ENCODE results near the gene POFUT2. TPM values are rescaled to one million over a fixed set of nuclear protein-coding genes. Genes with fewer than 3 reads are reported as not detected.
A peak's percentile ranks its signal among the peaks of the same experiment; 100 is the strongest.

The POFUT2 gene
- total and polyA plus RNA-seq, 3 experiments from 2014 or later = 4.9 to 14.5 (median 13.5) TPM

DNA sequence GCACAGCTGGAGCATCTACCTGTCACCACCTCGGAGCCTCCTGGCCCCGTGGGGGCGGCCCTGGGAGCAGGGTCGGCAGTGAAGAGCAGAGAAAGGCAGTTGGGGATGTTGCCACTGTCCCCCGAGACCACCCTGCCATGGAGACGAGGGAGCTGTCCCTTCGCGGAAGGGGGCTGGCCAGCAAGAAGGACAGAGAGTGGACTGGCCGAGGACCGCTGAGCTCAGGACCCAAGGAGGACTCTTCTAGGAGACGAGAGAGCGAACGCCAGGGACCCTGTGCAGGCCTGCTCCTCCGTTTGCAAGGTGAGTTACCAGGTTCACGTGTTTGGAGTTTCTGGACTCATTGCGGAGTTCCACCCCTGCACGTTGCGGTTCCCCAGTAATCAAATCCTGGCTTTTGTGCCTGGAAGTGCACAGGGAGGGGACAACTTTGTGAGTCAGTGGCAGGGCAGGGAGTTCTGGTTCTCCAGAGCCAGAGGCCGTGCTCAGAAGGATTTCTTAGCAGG lies 5.6 kb upstream of the POFUT2 start:
- CTCF ChIA-PET = interaction anchor here (0.7 to 1.7 kb wide), 8 partner anchors 12 to 155 kb away, joined by 3 to 8 read pairs (median 4); no protein-coding TSS in a partner anchor
- Mint-ChIP-seq H3K27me3 (no peaks in the 10 kb centered on the region), H3K4me3 (no peak overlapping the region), H3K4me1 (peaks cover 15 to 26% (median 15%) of the 10 kb centered on the region in 3 donors), H3K36me3 (peaks cover 0 to 4% (median 0%) of the 10 kb centered on the region in 3 donors), H3K27ac (peak overlapping the region in 3 of 8 donors; percentile 29 to 70 (median 33)), H3K9me3 (no peaks in the 10 kb centered on the region)
- POLR2A ChIA-PET = interaction anchor here (1.5 kb wide), 1 partner anchor 69 kb away, joined by 3 read pairs; no protein-coding TSS in a partner anchor
- H3K36me3 ChIP-seq (ENCODE audit: insufficient read depth, low read length) = no peaks in the 10 kb centered on the region
- no peak overlapping the region for H3K27ac ChIP-seq (ENCODE audit: low read depth, low read length)
- H3K4me1 ChIP-seq (ENCODE audit: insufficient read depth, low read length) = peaks cover 26% of the 10 kb centered on the region
- H3K4me3 ChIP-seq (ENCODE audit: low read length) = no peak overlapping the region
- no peaks in the 10 kb centered on the region for H3K27me3 ChIP-seq (ENCODE audit: insufficient read depth, low read length, poor library complexity, severe bottlenecking)
- no peaks in the 10 kb centered on the region for H3K9me3 ChIP-seq (ENCODE audit: low read length)
- no peak for DNase-seq

- Mint-ChIP-seq H3K9me3 (peaks cover 0 to 2% (median 0%) of the 10 kb centered on the region in 5 donors), H3K36me3 (peaks cover 0 to 4% (median 2%) of the 10 kb centered on the region in 3 donors), H3K27ac (peak overlapping the region in 6 of 8 donors; percentile 39 to 91 (median 54)), H3K4me3 (peak overlapping the region in 5 of 7 donors; percentile 20 to 65 (median 41)), H3K27me3 (no peaks in the 10 kb centered on the region), H3K4me1 (peaks cover 15 to 30% (median 17%) of the 10 kb centered on the region in 3 donors)
- Histone ChIP-seq H3K4me3 (ENCODE audit: low read length) (no peak overlapping the region), H3K4me1 (ENCODE audit: insufficient read depth, low read length) (peaks cover 26% of the 10 kb centered on the region), H3K27ac (ENCODE audit: low read depth, low read length) (peak overlapping the region; percentile 0), H3K27me3 (ENCODE audit: insufficient read depth, low read length, poor library complexity, severe bottlenecking) (no peaks in the 10 kb centered on the region), H3K36me3 (ENCODE audit: insufficient read depth, low read length) (no peaks in the 10 kb centered on the region), H3K9me3 (ENCODE audit: low read length) (no peaks in the 10 kb centered on the region)
- DNase-seq = peak; percentile 50 to 75 (median 54)
- ChIA-PET CTCF (interaction anchor here (0.7 to 1.7 kb wide), 10 partner anchors 11 to 154 kb away, joined by 3 to 8 read pairs (median 4); no protein-coding TSS in a partner anchor), POLR2A (interaction anchor here (1.5 kb wide), 1 partner anchor 68 kb away, joined by 3 read pairs; no protein-coding TSS in a partner anchor)
These were observed 4.9 kb upstream of the POFUT2 start for GRCh38 chr21:45292399-45293219.

DNA sequence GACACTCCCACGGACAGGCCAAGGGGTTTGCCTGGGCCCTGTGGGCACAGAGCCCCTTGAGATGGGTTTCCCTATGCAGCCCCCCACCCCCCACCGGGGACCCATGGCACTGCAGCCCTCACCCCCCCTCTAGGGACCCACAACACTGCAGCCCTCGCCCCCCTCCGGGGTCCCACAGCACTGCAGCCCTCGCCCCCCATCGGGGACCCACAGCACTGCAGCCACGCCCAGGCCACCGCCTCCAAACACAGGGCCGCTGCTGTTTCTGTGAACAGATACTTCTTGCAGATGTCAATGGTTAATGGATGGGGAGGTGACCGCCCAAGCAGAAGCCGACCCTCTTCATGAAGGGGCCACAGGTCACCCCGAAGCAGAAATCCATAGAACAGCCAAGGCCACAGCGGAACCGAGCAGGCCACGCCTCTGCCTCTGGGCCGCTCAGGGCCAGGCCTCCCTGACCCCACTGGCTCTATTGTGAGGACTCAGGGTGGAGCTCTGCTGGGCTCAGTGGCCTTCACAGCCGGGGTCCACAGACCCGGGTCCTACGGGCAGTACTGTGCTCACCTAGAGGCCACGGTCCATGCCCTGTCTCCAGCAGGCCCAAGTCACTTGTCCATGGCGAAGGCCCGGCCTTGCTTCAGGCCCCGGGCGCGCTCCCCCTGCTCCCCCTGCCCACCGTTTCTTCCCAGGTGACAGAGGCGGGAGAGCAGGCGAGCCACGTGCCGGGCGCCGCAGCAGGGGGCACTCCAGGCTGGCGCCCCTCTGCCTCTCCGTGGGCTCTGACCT lies 4.1 kb upstream of the POFUT2 start:
- peak overlapping the region in 1 of 7 donors; percentile 41 for H3K4me3 Mint-ChIP-seq
- peaks cover 15 to 30% (median 17%) of the 10 kb centered on the region in 3 donors for H3K4me1 Mint-ChIP-seq
- peak overlapping the region in 4 of 8 donors; percentile 33 to 83 (median 54) for H3K27ac Mint-ChIP-seq
- peaks cover 0 to 4% (median 2%) of the 10 kb centered on the region in 3 donors for H3K36me3 Mint-ChIP-seq
- Histone ChIP-seq H3K27me3 (ENCODE audit: insufficient read depth, low read length, poor library complexity, severe bottlenecking) (no peaks in the 10 kb centered on the region), H3K27ac (ENCODE audit: low read depth, low read length) (no peak overlapping the region), H3K9me3 (ENCODE audit: low read length) (no peaks in the 10 kb centered on the region), H3K36me3 (ENCODE audit: insufficient read depth, low read length) (no peaks in the 10 kb centered on the region), H3K4me3 (ENCODE audit: low read length) (no peak overlapping the region), H3K4me1 (ENCODE audit: insufficient read depth, low read length) (peaks cover 26% of the 10 kb centered on the region)
- POLR2A ChIA-PET = interaction anchor here (1.5 kb wide), 1 partner anchor 68 kb away, joined by 3 read pairs; no protein-coding TSS in a partner anchor
- no peak for DNase-seq
- peaks cover 0 to 2% (median 0%) of the 10 kb centered on the region in 5 donors for H3K9me3 Mint-ChIP-seq
- H3K27me3 Mint-ChIP-seq = no peaks in the 10 kb centered on the region
- CTCF ChIA-PET = interaction anchor here (0.8 to 1.7 kb wide), 8 partner anchors 10 to 305 kb away, joined by 3 to 8 read pairs (median 4); no protein-coding TSS in a partner anchor

DNA sequence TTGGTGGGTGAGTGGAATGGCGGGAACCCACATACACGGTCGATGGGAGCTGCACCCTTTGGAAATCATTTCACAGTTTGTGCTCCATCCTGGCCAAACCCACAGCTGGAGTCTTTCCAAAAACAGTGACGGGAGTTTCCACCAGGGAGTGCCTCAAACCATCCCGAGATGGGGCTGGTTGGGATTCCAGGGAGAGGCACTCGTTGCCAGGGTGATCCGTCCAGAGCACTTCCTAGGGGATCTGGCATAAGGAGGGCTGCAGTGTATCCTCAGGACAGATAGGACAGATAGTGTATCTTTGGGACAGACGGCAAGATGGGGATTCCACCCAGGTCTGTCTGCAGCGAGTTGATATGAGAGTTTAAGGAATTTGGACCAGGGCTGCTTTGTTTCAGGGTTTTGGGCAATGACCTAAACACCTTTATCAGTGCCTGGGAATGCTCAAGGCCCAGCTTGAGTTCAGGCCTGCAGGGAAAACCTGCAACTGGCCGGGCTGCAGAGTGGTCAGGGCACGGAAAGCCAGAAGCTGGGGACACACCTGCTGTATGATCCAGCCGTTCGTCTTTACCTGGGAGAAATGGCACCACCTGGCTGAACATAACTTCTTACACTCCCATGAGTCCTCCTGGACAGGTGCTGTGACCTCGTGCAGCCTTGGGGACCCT lies 3.4 kb upstream of the POFUT2 start:
- H3K36me3 Mint-ChIP-seq = peaks cover 0 to 2% (median 0%) of the 10 kb centered on the region in 3 donors
- H3K4me3 Mint-ChIP-seq = peak overlapping the region in 1 of 7 donors; percentile 74
- peaks cover 17 to 37% (median 19%) of the 10 kb centered on the region in 3 donors for H3K4me1 Mint-ChIP-seq
- CTCF ChIA-PET = interaction anchor here (1.2 kb wide), 1 partner anchor 305 kb away, joined by 3 read pairs; no protein-coding TSS in a partner anchor
- no peaks in the 10 kb centered on the region for H3K36me3 ChIP-seq (ENCODE audit: insufficient read depth, low read length)
- POLR2A ChIA-PET = no interaction called here
- H3K9me3 ChIP-seq (ENCODE audit: low read length) = no peaks in the 10 kb centered on the region
- H3K27ac Mint-ChIP-seq = peak overlapping the region in 3 of 8 donors; percentile 45 to 75 (median 60)
- no peak for DNase-seq
- H3K27me3 ChIP-seq (ENCODE audit: insufficient read depth, low read length, poor library complexity, severe bottlenecking) = no peaks in the 10 kb centered on the region
- no peaks in the 10 kb centered on the region for H3K27me3 Mint-ChIP-seq
- no peak overlapping the region for H3K4me3 ChIP-seq (ENCODE audit: low read length)
- H3K4me1 ChIP-seq (ENCODE audit: insufficient read depth, low read length) = peaks cover 31% of the 10 kb centered on the region
- peaks cover 0 to 2% (median 0%) of the 10 kb centered on the region in 5 donors for H3K9me3 Mint-ChIP-seq
- no peak overlapping the region for H3K27ac ChIP-seq (ENCODE audit: low read depth, low read length)

GRCh38 chr21:45289655-45290515 lies 2.2 kb upstream of the POFUT2 start:
- peaks cover 11% of the 10 kb centered on the region for H3K36me3 ChIP-seq (ENCODE audit: insufficient read depth, low read length)
- H3K27ac ChIP-seq (ENCODE audit: low read depth, low read length) = no peak overlapping the region
- Mint-ChIP-seq H3K36me3 (peaks cover 0 to 14% (median 6%) of the 10 kb centered on the region in 3 donors), H3K9me3 (peaks cover 0 to 2% (median 0%) of the 10 kb centered on the region in 5 donors), H3K27ac (peak overlapping the region in 6 of 8 donors; percentile 29 to 81 (median 64)), H3K4me1 (peaks cover 21 to 48% (median 25%) of the 10 kb centered on the region in 3 donors), H3K4me3 (peak overlapping the region in 4 of 7 donors; percentile 28 to 84 (median 68)), H3K27me3 (no peaks in the 10 kb centered on the region)
- DNase-seq = no peak
- peaks cover 31% of the 10 kb centered on the region for H3K4me1 ChIP-seq (ENCODE audit: insufficient read depth, low read length)
- H3K4me3 ChIP-seq (ENCODE audit: low read length) = no peak overlapping the region
- no peaks in the 10 kb centered on the region for H3K27me3 ChIP-seq (ENCODE audit: insufficient read depth, low read length, poor library complexity, severe bottlenecking)
- POLR2A ChIA-PET = no interaction called here
- CTCF ChIA-PET = no interaction called here
- no peaks in the 10 kb centered on the region for H3K9me3 ChIP-seq (ENCODE audit: low read length)

DNA sequence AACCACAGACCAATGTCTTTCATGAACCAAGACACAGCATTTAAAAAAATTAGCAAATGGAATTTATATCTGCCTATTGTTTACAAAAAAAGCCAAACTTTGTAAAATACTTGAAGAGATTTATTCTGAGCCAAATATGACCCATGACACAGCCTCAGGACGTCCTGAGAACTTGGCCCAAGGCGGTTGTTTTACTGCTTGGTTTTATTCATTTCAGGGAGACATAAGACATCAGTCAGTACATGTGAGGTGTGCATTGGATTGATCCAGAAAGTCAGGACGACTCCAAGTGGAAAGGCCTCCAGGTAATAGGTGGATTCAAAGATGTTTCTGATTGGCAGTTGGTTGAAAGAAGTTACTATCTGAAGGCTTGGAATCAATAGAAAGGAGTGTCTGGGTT lies 1.4 kb upstream of the POFUT2 start:
- H3K27me3 ChIP-seq (ENCODE audit: insufficient read depth, low read length, poor library complexity, severe bottlenecking) = no peaks in the 10 kb centered on the region
- peaks cover 31% of the 10 kb centered on the region for H3K4me1 ChIP-seq (ENCODE audit: insufficient read depth, low read length)
- DNase-seq = no peak
- H3K36me3 ChIP-seq (ENCODE audit: insufficient read depth, low read length) = peaks cover 18% of the 10 kb centered on the region
- H3K4me1 Mint-ChIP-seq = peaks cover 21 to 51% (median 29%) of the 10 kb centered on the region in 3 donors
- no peaks in the 10 kb centered on the region for H3K27me3 Mint-ChIP-seq
- H3K4me3 Mint-ChIP-seq = peak overlapping the region; percentile 52 to 84 (median 64)
- H3K9me3 Mint-ChIP-seq = peaks cover 0 to 2% (median 0%) of the 10 kb centered on the region in 5 donors
- no peak overlapping the region for H3K4me3 ChIP-seq (ENCODE audit: low read length)
- ChIA-PET POLR2A (no interaction called here), CTCF (interaction anchor here (1.9 kb wide), 1 partner anchor 148 kb away, joined by 5 read pairs; no protein-coding TSS in a partner anchor)
- no peak overlapping the region for H3K27ac ChIP-seq (ENCODE audit: low read depth, low read length)
- H3K27ac Mint-ChIP-seq = peak overlapping the region; percentile 17 to 81 (median 52)
- H3K36me3 Mint-ChIP-seq = peaks cover 0 to 22% (median 9%) of the 10 kb centered on the region in 3 donors
- no peaks in the 10 kb centered on the region for H3K9me3 ChIP-seq (ENCODE audit: low read length)

Data from CD8-positive, alpha-beta memory T cell (primary cell).